HG03520 (cell line): Measurements from ENCODE around the gene TNFRSF1A.
"Not testable (repeated sequence)": the region's sequence is repeated elsewhere in the genome, so short reads cannot be mapped to it uniquely, and the experiment has no call there.

ENCODE experiments used
- ATAC-seq: cut with Tn5 transposase; IDR thresholded peaks from one replicate; pipeline ENCODE4 v1.9.1; 2021; ENCODE audit warnings: mild to moderate bottlenecking, moderate library complexity; ENCODE audit not compliant: unreplicated experiment

The TNFRSF1A gene

DNA sequence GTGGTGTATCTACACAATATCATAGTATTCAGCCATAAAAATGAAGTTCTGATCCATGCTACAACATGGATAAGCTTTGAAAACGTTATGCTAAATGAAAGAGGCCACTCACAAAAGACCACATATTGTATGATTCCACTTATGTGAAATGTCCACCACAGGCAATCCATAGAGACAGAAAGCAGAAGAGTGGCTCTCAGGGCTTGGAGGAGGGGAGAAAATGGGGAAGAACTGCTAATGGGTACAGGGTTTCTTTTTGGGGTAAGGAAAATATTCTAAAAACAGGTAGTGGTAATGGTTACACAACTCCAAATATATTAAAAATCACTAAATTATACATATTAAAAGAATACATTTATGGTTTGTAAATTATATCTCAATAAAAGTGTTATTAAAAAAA is 17.0 kb upstream of the TNFRSF1A start:
- ATAC-seq: no peak

DNA sequence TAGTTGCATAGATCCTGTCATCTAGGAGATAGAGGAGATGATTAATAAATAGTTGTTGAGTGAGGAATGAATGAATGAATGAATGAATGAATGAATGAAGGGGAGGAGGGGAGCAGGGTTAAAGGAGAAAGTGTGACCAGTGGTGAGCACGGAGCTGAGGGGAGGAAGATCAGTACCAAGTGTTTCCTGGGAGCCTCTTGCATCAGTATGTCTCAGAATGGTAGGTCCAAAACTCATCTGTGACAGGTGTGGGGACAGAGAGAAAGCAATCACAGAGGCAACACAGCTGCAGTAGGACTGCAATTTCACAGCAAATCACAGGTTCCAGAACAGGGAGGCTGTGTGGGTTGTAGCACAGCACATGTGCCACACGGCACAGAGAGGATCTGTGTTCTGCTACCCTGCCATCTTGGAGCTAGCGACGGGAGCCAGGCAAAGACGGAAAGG is 14.5 kb upstream of the TNFRSF1A start:
- no peak for ATAC-seq

DNA sequence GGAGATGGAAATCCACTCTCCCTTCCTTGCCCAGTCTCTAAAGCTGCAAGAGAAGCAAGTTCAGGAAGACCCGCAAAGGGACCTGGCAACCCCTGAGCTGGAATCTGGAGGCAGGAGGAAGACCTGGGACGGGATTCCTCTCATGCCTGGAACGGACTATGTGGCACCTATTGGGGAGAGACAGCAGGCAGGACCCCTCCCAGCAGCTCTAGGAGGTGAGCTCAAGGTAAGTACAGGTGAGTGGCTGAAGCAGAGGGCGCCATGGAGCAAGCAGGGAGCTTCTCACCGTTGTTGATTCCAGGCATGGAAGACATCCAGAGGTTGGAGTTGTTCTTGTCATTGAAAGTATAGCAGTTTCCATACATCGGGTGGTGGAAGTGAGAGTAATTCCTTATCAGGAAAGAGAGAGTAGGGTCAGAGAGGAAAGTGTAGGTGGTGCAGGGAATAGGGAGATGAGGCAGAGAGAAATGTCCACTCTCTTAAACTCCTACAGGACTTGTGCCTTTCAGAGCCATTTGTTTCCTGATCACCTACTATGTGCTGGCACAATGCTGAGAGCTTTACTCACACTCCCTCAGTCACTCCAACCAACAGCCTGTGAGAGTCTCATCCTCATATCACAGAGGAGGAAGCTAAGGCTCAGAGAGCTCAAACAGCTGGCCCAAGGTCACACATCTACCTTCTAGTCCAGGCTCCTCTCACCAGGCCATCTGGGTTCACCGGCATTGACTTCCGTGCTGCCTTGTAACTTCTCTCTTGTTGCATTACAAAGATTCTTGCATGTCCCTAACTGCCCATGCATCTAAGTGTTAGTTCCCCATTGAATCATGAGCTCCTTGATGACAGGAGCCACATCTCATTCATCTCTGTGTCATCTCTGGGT is 13.9 kb upstream of the TNFRSF1A start:
- no peak for ATAC-seq

DNA sequence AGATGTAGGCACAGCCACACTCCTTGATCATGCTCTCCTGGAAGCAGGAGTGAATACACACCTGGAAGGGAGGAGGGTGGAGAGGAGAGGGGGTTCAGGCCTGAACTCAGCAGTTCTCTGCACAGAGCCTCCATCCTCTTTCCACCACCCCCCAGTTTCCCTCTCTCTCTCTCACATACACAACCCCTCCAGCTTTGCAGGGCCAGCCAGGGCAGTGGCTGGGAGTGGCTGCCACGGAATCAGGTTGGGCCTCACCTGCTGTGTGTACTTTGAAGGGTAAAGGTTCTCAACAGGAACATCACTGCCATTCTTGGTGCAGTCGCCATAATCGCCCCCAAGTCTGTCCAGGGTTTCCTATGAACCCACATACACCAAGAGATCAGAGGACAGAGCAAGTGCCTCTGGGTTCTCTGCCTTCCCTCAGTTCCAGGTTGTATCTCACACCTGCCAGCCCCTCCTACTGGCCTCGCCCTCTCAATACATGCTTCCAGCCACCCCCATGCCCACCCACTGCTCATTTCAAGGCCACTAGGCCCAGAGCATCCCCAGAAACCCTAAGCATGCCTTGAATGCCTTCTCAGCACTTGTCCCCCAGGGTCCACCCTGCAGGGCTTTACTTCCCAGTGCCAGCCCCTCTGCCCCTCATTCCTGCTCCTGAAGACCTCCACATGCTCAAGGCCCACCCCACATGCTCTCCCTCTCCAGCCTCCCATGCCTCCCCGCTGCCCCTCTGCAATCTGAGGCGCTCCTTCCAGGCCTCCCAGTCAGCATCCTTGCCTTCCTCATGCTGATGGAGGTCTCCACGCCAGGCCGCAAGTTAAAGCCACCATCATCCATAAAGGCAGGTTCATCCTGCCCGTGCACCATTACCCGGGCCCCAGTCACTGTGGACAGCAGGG is 12.9 kb upstream of the TNFRSF1A start:
- no peak for ATAC-seq

GRCh38 chr12:6352193-6353173 is 10.6 kb upstream of the TNFRSF1A start:
- no peak for ATAC-seq

DNA sequence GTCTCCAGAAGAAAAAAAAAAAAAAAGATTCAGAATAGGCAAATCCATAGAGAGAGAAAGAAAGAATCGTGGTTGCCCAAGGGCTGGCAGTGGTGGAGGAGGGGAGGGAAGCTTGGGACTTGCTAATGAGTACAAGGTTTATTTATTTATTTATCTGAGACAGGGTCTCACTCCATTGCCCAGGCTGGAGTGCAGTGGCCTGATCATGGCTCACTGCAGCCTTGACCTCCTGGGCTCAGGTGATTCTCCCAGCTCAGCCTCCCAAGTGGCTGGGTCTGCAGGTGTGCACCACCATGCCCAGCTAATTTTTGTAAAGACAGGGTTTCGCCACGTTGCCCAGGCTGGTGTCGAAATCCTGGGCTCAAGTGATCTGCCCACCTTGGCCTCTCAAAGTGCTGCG is 9.7 kb upstream of the TNFRSF1A start:
- ATAC-seq: no peak

DNA sequence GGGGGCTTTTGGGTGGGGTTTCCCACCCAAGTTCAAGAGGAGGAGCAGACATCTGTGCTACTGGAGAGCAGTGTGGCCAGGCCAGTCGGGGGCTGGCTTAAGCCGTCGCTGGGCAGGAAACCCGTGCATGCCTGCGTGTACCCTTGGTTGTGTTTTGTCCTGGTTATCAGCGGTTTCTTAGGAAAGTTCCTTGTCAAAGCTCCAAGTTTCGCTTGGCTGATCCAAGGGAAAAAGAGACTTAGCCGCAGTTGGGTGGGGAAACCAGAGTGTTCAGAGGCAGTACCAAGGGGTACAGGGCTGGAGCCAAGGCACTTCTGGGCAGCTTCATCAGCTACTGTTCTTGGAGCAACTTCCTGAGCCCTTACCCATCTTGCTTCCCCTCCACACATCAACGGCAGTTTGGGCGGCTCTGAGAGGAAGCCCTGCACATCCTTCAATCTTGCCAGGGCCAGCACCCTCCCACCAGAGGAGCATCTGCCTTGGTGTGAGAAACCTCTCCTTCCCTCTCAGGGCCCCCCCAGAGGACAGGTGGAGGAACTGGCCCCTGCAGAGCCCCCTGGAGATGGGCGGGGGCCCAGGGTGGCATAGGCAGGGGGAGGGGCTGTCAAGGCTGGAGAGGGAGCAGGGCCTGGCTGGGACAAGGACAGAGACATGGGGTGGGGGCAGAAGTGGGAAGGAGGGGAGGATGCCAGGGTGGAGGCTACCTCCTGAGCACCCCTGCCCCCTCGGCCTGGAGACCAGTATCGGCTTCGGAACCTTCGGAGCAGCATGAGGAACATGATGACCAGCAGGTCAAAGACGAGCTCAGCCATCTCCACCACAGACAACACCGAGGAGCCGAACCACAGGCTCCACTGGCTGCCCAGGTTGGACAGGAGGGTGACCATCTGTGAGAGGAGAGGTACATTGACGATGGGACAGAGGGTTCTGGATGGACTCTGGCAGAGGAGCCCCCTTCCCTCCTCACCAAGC is 5.8 kb upstream of the TNFRSF1A start:
- no peak for ATAC-seq

- ATAC-seq: no peak
Observed at GRCh38 chr12:6346942-6347341, 5.1 kb upstream of the TNFRSF1A start.

DNA sequence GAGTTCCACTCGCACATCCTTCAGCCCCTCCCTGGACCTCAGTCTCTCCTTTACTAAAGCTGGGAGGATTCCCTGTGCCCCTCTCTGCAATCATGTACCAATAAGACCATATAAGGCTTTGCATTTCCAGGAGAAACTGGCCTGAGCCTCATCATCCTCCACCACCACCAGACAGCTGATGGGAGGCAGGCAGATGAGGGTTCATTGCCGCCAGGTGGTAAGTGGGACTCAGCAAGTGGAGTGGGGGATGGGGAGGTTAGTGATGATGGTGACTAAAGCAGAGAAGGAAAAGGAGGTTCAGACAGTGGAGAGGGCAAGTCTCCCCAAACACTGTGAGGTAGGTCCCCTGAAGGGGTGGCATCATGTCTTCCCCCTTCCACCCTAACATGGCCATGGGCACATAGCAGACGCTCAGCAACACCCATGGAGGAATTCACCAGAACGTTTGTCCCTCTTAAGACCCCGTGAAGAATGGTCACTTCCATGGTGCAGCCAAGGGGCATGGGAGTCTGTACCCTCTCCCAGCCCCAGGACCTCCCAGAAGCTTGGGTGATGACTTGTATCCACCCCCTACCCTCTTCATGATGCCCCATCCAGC is 4.5 kb upstream of the TNFRSF1A start:
- no peak for ATAC-seq

DNA sequence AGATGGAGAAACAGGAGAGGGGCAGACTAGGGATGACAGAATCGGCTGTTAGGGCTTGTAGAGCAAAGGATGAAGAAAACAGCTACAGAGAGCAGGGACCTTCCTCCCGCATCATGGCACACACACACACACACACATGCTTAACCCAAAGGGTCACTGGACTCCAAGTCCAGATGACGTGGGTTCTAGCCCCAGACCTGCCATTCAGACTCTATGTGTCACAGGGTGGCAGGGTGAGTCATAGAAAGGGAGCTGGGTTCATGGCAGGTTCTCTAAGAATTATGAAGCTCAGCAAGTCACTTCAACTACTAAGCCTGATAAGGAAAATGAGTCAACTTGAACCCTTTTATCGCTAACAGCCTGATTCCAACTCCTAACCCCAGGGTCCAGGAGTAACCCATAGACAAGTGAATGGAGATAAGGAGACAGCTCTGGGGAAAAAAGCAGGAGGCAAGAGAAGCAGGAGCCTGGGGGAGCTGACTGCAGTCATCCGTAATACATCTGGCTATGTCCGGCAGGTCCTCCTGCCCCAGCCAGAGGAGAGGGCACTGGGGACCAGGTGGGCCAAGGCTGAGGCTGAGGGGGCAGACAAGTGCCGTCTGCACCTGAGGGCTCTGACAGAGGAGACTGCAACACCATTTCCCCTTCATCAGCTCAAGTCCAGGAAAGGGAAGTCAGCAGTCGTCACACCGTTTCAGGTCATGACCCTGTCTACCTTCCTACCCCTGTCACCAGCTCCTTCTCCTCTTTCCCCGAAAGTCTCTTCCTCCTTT is 3.6 kb upstream of the TNFRSF1A start:
- no peak for ATAC-seq

DNA sequence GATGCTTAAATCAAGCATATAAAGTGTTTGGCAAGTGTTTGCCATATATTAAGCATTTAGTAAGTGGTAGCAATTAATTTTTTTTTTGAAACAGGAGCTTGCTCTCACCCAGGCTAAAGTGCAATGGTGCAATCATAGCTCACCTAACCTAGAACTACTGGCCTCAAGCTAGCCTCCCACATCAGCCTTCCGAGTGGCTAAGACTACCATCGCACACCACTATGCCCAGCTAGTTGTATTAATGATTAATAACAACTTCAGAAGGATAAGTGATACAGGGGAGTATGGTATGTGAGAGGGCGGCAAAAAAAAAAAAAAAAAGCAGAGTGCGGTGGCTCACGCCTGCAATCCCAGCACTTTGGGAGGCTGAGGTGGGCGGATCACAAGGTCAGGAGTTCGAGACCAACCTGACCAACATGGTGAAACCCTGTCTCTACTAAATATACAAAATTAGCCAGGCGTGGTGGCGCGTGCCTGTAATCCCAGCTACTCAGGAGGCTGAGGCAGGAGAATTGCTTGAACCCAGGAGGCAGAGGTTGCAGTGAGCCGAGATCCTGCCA is 2.3 kb upstream of the TNFRSF1A start:
- ATAC-seq: not testable (repeated sequence)

- ATAC-seq: no peak
Observed at GRCh38 chr12:6343518-6343917, 1.6 kb upstream of the TNFRSF1A start.

DNA sequence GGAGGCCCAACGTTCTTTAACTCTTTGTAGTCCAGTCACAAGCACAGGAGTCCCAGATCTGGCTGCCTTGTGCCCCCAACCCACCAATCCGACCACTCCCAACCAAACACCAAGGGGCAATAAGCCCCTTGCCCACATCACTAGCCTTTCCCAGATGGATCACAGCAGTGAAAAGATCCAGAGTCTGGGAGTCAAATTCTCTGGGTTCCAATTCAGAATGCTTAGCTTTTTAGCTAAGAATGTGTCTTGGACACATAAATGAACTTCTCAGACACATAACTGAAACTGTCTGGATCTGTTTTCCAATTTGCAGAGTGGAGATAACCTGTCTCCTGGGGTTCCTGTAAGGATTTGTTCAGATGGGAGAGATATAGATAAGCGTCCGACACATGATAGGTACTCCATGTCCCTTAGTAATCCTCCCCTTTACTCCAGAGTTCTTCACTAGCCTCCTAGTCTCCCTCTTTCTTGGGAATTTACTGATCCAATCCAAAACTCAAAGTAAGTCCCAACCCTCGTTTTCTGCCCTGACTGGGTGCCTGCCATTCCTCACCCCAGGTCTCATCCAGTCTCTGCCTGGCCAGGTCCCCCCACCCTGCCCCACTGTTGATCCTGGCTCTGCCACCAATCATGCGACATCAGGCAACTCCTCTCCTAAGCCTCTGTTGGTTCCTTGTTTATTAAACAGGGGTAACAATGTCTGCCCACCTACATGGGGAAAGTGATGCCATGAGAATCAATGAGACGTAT is 439 bp upstream of the TNFRSF1A start:
- ATAC-seq: no peak

DNA sequence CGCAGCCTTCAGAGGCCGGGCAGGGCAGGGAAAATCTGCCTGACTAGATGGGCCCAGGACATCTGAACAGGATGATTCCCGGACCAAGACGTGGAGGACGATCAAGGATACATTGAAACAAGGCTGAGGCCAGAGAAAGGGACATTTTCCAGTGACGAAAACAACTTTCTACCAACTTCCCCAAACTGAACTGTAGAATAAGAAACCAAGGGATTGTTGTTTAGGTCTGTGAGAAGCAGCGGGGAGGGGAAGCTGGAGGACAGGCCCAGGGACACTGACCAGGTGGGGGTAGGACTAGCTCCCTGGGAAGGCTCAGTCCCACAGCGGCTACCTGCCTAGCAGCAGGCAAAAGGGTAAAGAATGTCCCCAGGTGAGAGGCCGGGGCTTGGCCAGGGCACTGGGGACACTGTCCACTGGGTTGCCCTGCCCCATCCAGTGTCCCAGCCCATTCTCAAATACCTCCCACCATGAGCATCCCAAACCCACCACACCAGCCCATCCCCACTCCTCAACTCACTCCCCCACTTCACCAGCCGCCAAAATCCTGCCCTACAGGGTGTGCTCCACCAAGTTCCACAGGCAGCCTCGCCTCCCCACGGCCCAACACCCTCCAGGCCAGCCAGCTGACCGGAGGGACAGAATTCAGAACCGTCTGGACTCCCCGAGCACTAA is 995 bp downstream of the TNFRSF1A start:
- ATAC-seq: no peak

- ATAC-seq: no peak
Observed at GRCh38 chr12:6340032-6340638, 1.7 kb downstream of the TNFRSF1A start.

- no peak for ATAC-seq
Observed at GRCh38 chr12:6338955-6339354, 2.9 kb downstream of the TNFRSF1A start.
